ENCODE data around the gene GALNT3. TPM values are rescaled to one million over a fixed set of nuclear protein-coding genes. Genes with fewer than 3 reads are reported as not detected.

Gene GALNT3
- polyA plus RNA-seq, 1 of the 3 experiments (the other 2 are of a cell fraction): 0.05 TPM

Other genes starting within 250 kb of the GALNT3 start
- gene TTC21B, start 159.5 kb upstream of the GALNT3 start, polyA plus RNA-seq (2012; rRNA removed): 9.6 and 10.1 TPM in 2 replicates